HG03520 (cell line): ENCODE measurements around the gene NTM.
"Not testable (repeated sequence)": the region's sequence is repeated elsewhere in the genome, so short reads cannot be mapped to it uniquely, and the experiment has no call there.

Experiments used
- ATAC-seq: cut with Tn5 transposase; IDR thresholded peaks from one replicate; pipeline ENCODE4 v1.9.1; 2021; ENCODE audit warnings: mild to moderate bottlenecking, moderate library complexity; ENCODE audit not compliant: unreplicated experiment

NTM gene

DNA sequence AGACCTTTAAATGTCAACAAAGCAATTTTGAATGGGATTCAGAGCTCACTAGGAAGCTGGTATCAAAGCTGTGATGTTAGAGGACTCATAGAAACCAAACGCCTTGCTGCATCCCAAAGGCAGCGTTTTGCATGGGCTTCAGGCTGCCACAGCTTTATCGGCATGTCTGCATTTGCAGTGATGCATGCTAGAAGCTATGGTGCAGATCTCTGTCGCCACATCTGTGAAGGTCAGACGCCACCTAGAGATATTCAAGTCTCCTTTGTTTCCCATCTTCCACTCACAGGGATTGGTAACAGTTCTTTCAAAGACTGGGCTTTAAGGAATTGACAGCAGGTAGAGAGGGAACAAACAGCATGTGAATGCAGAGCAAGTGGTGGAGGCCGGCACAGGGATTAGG, 47.8 kb downstream of the NTM start:
- no peak for ATAC-seq

DNA sequence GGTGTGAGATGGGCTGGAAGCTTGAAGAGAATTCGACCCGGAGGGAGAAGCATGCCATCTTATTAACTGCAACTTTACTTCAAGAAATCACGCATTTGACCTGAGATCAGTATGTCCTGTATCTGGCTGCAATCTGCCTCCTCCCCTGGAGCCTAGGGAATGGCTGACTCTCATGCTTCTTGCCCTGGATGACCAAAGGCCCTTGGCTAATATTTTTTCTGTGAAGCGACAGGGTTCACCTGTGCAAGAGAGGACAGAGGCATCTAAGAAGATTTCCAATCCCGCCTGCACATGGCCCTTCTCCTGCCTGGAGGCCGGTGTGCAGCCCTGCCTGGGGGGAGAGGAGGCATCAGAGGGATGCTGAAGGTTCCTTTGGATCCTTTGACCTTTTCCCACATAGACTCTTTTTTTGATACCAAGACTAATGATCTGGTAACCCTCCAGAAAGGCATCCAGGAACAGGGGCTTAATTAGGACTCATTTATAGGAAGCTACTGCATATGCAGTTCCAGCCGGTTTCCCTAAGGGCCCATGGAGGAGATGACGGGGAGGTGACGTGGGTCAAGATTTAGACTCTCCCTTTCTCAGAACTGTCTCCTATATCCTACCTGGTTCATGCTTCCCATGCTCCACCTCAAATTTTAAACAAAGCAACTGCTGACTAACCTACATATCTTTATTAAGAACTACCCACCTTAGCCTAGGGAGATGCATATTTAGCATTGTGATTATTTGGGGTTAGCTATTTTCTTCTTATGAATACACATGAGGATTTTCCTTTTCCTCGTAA, 50.8 kb downstream of the NTM start:
- no peak for ATAC-seq

DNA sequence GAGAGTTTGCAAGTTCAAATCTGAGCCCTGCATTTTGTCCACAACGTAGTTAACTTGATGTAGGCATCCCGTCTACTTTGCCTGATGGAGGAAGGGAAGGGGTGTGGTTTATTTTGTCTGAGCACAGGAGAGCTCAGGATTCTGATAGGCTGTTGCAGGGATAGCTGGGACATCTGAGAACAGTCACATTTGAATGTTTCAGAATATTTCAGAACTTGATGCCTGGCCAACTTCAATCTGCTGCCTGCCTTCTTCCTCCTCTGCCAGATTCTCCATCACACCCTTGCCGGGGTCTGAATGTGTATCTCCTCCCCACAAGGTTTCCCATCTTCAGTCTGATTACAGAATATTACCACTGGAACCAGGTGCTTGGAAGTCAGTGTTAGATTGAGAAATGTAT, 51.6 kb downstream of the NTM start:
- ATAC-seq, result no peak

DNA sequence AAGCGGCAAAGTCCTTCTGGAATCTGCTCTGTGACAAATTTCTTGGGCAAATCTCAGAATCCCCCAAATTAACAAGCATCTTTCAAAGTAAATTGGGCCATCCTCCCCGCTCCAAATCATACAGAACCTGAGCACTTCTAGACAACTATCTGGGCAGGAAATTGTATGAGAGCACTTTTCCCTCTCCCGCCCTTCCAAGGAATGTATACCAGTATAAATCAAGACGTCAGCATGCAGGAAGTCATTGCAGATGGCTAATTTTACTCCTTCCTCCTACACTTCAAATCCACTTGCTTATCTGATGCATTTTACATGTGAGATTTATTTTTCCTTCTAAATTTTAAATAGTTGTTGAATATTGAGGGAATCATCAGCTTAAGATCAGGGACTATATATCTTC, 52.1 kb downstream of the NTM start:
- ATAC-seq, result no peak

DNA sequence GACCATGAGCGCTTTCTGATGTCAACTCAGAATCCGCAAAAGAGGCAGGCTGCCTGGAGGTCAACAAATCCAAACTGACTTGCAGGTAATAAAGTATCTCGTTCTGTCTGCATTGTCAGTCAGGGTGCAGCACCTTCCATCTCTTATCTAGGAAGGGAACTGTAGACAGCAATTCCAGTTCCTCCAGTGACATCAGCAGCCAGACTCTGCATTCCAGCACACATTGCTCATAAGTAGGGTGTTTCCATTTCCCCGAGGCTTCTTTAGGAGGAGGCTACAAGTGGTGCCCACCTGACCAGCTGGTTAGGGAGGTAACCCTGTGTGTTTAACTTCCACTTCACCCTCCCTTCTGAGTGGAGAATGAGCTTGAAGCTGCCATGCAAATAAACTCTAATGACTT, 53.3 kb downstream of the NTM start:
- ATAC-seq, result no peak

DNA sequence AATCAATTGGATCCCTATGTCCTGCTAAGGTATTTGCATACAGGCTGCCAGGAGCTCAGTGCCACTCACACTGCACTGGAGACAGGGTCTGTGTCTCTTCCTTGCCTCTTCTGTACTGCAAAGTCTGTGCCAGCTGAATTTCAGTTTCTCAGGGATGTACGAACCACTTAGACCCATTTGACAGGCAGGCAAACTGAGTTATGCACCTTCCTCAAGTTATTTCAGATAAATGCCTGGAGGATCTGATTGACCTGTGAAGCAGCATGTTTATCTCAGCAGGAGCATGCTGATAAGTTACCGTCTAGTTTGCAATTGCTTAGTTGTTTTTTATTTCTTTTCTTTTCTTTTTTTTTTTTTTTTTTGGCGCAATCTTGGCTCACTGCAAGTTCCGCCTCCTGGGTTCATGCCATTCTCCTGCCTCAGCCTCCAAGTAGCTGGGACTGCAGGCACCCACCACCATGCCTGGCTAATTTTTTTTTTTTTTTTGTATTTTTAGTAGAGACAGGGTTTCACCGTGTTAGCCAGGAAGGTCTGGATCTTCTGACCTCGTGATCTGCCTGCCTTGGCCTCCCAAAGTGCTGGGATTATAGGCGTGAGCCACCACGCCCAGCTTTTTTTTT, 54.0 kb downstream of the NTM start:
- ATAC-seq, result not testable (repeated sequence)

DNA sequence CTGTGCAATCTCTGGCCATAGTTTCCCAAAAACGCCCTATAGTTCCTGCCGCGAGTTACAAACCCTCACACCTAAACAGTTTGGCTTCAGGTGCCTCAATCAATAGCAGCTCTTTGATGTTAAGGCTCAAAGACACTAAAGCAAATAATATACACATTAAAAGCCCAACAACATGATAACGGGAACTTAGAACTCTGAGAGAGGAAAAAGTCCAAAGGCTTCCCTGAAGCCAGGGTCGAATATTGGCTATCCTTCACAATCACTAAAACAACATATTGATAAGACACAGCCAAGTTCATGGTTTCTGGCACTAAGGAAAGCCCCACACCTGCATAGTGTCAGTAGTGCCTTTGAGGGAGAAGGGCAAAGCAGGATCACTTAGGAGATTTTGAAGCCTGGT, 54.9 kb downstream of the NTM start:
- ATAC-seq, result no peak

DNA sequence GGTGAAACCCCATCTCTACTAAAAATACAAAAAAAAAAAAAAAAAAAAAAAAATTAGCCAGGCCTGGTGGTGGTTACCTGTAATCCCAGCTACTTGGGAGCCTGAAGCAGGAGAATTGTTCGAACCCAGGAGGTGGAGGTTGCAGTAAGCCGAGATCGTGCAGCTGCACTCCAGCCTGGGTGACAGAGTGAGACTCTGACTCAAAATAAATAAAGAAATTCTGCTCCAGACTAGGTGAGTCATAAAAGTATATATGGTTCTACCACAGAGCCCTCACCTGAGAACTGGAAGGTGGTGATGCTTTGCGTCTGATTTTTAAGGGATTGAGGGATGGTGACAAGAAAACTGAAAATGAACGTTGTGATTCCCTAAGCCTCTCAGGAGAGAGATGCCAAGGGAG, 58.4 kb downstream of the NTM start:
- no peak for ATAC-seq

DNA sequence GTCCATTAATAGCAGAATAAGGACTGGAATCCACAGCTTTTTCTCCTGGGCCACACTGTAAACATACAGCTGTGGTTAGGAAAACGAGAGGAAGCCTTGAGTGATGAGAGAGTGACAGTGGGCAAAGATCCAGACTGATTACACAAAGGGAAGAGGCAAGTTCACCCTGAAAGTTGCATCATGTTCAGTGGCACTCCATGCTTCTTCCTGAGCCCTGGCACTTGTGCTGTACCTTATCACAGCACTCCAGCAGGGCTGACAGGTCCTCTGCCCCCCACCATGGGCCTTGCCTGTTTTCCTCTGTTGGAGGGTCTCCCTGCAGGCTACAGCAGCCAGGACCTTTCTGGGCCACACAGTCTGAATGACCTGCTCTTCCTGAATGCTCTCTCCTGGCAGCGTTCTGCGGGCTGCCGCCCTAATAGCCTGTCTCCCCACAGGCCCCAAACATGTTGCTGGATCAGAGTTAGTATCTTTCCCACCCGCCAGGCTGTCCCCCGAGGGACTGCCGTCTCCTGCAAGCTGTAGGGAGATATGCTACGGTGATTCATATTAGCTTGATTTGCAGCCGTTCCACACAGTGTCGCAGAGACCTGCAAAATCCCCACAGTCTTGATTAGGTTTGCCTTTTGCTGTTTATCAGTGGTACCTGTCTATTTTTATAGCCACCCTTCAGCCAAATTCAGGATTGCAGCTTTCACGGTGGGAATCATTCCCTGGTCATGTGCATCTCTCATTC, 60.2 kb downstream of the NTM start:
- ATAC-seq, result no peak

DNA sequence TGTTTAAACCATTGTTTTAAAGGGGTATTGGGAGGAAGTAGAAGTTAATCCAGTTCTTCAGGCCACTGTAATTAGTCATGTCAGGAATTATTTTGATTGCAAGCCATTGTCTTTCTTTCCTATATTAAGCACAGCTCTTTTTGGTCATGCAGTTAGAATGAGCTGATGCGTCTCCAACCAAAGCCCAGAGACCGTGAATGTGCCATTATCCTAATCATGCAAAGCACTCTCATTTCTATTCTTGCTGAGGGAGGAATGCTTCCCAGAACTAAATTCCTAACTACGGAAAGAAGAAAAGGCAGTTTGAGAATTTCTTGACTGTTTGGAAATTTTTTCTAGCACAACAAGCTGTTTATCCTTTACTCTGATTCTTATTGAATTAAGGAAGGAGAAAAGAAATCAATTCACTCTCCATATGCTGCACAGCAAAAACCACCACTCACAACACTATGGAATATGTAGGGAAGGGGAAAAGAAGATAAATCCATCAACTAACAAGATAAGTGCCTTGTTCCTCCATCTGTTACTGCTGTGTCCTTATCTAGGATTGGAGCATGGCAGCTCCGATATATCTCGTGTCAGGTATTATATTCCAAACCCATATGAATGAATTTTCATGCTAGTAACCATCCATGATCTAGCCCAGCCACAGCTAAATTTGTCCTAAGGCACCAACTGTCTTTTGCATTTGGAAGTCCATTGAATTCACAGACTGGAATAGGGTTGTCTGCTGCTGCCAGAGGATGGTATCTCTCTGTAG, 70.8 kb downstream of the NTM start:
- ATAC-seq, result no peak

DNA sequence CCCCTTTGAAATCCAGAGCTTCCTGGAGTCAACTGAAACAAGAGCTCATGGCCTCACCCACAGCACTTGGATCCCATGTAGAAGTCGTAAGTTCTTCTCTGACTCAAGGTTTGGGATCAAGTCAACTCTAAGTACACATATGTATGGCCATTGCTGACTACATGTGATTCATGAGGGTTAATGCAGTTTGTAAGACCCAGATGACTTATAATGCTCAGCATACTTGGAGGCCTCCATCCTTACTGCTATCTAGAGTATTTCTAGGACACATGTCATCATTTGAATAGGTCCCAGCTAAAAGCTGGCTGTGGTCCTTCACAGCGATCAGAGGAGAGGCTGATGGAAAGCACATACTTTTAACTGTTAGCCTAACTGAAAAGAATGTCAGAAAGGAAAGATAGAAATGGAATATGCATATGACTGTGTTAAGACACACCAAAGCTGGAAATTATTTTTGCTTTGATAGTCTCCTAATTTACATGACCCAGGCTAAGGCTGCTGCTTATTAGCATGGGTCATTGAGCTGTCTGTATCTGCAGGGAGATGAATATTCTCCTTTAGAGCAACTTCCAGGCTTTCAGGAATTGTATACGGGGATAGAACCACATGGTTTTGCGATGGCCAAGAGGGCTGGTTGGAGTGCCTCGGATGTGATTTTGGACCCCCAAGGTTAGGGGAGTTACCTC, 76.3 kb downstream of the NTM start:
- ATAC-seq, result no peak

DNA sequence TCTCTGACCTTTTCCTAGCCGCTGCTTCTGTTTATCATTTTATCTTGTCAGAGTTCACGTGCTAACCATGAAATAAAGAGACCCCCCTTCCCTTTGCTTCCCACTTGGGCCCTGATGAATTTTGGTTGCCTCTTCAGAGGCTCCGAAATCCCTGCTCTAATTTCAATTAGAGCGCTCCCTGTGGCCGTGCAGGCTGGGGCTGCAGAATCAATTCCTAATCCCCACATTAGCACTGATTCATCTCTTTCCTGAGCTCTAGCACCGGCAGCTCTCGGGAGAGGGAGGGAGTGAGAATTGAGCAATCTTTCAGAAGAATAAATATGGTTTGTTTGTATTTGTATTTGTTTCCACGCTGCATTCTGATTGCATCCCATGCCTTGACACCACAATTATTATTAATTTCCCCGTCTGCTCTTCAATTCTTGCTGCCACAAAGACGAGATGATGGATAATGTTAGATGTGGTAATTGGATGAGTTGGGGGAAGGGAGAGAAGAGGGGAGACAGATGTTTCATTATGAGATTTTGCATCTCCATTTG, 76.9 kb downstream of the NTM start:
- no peak for ATAC-seq

DNA sequence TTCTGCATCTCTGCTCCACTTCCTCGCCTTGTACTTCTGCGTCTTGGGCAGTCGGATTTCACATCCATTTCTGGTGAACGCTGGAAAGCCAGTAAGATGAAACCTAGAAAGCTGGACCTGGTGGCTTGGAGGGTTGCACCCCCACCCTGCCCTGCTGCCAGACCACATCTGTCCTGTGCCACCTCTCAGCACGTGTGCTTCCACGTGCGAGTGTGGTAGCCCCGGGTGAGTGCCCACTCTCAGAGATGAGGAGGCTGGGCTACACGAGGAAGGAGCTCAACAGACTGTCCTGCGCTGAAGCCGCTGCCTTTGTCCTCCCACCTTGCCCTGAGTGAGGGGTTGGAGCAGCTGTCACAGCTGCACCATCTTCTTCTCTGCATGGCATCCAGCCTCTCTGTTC, 77.5 kb downstream of the NTM start:
- ATAC-seq, result no peak

DNA sequence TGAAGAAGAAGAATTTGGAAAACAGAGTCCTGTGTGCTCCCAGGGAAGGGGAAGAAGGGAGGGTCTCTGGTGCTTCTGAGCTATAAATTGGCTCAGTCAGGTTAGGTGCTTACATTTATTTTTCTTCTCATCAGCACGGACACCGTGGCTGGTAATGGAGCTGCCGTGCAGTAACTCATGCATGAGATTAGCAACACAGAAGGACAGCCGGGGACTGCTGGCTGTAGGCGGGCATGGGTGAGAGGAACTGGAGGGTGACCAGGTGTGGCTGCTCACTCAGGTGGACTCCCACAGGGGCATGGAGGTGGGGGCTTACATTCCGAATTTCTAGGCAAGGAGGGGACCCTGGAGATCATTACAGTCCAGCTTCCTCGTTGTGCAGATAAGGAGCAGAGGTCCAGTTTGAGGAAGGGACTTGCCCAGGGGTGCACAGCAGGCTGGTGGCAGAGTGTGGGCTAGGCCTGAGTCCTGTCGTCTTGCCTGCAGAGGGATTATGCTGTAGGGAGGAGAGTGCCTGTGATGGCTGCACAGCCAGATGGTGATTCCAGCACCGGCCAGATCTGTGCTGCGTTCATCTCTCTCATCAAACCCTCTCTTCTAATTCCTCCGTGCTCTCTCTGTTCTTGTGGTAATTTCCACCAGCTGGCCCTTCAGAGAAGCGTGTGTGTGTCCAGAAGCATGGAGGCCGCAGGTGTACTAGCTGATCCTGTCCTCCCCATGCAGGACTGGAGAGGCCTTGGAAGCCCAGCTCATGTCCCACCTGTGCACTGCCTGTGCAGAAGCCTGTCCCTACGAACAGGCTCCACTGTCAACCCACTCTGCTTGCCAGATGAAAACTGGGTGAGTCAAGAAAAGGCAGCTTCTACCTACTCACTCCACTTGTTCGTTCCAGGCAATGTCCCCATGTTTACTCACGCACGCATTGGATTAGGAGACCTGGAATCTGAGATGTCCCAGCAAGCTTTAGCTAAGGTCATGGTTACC, 78.9 kb downstream of the NTM start:
- ATAC-seq, result no peak

DNA sequence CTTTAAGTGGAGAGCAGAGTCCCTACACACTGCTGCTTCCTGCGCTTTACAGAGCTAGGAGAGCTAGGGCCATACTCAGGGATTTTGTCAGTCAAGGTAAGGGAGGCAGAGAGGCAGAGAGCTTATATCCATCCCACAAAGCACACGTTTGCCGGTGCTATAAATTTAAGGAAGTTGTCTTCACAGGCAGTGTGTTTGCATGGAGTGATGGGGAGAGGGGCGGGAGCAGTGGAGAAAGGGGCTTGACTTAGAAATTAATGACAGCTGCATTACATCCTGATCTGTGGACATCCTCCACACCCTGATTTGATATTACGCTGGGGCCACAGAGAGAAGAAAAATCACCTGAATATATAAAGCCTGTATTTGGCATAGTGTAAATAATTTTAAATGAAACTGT, 84.1 kb downstream of the NTM start:
- no peak for ATAC-seq

DNA sequence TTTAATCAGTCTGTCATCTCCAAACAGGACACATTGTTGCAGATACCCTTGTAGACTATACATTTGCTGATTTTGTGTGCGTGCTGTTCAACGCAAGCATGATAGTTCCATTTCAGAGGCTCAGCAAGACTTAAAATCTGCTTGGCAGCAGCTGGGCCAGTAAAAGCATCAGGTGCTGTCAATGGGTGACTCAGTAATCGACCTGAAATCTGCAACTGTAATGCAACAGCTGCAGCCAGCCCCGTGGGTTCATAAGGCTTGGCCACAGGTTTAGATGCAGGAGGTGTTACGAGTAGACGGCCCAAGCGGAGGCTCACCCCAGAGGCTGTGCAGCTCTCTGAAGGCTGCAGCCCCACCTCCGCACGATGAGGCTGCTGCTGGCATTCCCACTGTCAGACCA, 84.6 kb downstream of the NTM start:
- ATAC-seq, result no peak

DNA sequence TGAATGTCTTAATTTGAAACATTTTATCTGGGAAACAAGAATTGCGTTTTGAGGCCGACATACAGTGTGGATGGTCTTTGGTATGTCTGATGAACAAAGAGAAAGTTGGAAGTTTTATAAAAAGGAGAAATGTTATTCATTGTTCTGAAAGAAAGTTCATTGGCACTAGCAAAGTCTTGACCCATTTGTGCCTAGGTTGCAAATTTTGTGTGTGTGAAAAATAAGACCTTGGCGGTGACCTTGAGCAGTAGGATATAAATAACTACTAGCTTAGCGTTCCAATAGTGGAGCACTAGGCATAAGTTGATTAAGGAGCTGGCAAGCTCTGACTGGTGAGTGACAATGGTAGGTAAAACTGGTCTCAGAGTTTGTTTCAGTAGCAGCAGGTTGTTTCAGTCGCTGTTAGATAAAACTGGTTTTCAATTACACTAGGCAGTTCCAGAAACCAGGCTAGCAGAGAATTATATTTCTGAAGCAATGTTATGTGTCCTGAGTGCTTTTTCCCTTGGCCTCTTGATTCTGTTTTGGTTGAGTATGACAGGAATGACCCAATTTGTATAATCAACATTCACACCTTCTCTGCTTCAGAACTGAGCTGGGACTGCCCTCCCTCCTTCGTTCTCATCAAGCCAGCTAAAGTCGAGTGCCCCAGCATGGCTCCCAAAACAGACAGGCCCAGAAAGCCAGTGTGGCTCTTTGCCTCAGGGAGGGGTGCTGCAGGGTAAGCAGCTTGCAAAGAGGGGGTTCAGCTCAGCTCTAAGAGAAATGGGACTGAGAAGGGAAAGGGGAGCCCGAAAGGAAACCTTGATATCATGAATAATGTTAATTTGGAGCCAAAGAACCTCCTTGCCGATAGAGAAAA, 85.7 kb downstream of the NTM start:
- ATAC-seq, result no peak

DNA sequence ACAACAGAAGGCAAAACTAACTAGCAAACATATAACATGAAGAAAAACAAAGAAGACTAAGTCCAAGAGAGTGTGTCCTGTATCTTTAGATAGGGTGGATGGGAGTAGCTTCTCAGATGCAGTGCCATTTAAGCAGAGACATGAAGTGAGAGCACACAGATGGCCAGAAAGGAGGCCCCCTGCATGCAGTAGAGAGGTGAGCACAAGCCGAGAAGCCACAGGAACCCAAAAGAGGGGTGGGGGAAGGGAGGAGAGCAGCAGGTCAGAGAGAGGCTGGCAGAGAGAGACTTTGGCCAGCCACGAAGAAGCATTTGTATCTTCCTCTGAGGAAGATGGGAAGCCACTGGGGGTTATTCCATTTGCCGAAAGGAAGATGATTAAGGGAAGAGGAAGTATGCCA, 86.7 kb downstream of the NTM start:
- no peak for ATAC-seq
